ENCODE data around the gene PLXNB2. TPM values are rescaled to one million over a fixed set of nuclear protein-coding genes. Genes with fewer than 3 reads are reported as not detected.

PLXNB2 gene
- total RNA-seq, 1 donor from 2014 or later, result 20.6 TPM

DNA sequence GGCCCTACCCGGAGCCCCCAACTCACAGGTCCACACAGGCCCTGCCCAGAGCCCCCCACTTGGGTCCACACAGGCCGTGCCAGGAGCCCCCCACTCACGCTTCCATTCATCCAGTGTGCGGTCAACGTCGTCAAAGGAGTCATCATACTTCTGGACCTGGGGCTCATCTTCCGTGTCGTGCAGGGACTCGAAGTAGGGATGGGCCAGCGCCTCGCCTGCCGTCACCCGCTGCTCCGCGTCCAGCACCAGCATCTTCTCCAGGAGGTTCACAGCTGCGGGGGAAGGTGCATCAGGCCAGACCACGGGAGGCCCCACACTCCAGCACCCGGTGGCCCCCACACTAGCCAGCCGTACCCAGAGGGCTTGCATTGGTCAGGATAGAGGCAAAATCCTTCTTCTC, 52.3 kb downstream of the PLXNB2 start:
- CTCF ChIA-PET, result no interaction called here
- DNase-seq (no peak), ATAC-seq (ENCODE audit: low read depth) (no peak)
- H3K4me3 Mint-ChIP-seq, result no peak overlapping the region
- intact Hi-C loops (cut with micrococcal nuclease), result no loop called here
- TF ChIP-seq, protein P1, sequence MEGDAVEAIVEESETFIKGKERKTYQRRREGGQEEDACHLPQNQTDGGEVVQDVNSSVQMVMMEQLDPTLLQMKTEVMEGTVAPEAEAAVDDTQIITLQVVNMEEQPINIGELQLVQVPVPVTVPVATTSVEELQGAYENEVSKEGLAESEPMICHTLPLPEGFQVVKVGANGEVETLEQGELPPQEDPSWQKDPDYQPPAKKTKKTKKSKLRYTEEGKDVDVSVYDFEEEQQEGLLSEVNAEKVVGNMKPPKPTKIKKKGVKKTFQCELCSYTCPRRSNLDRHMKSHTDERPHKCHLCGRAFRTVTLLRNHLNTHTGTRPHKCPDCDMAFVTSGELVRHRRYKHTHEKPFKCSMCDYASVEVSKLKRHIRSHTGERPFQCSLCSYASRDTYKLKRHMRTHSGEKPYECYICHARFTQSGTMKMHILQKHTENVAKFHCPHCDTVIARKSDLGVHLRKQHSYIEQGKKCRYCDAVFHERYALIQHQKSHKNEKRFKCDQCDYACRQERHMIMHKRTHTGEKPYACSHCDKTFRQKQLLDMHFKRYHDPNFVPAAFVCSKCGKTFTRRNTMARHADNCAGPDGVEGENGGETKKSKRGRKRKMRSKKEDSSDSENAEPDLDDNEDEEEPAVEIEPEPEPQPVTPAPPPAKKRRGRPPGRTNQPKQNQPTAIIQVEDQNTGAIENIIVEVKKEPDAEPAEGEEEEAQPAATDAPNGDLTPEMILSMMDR (IDR thresholded peaks at IDR 0.05), result no peak
- POLR2A ChIA-PET, result interaction anchor here (0.6 kb wide), 1 partner anchor 271 kb away, joined by 4 read pairs; the partner anchor contains the start of gene SCO2
- H3K36me3 Mint-ChIP-seq (ENCODE audit: low read depth), result peaks cover 1% of the 10 kb centered on the region
- peaks cover 4% of the 10 kb centered on the region for H3K27me3 Mint-ChIP-seq
- H3K27ac Mint-ChIP-seq, result no peak overlapping the region
- H3K9me3 Mint-ChIP-seq, result no peaks in the 10 kb centered on the region
- H3K4me1 Mint-ChIP-seq, result peaks cover 6% of the 10 kb centered on the region

DNA sequence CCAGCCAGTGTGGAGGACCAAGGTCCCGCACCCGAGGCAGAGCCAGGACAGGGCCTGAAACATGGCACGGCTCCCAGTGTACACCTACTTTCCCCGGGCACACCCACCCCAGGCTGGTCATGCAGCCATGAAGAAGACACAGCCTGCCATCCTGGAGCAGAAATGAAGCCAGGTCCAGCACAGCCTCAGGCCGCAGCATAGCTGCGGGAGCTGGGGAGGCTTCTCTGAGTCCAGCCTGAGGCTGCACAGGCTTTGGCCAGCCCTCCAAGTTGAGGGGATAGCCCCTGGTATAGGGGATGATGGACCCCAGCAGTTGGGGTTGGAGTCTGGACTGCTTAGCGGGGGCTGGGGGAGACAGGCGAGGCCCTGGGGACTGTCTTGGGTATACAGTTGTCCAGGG, 53.5 kb downstream of the PLXNB2 start:
- intact Hi-C loops (cut with micrococcal nuclease), result no loop called here
- no peak for DNase-seq
- no peak overlapping the region for H3K4me3 Mint-ChIP-seq
- peaks cover under 1% of the 10 kb centered on the region for H3K27me3 Mint-ChIP-seq
- no peak for ATAC-seq (ENCODE audit: low read depth)
- peaks cover 1% of the 10 kb centered on the region for H3K36me3 Mint-ChIP-seq (ENCODE audit: low read depth)
- ChIA-PET CTCF (no interaction called here), POLR2A (no interaction called here)
- TF ChIP-seq, protein P1 (IDR thresholded peaks at IDR 0.05), result no peak
- H3K4me1 Mint-ChIP-seq, result peaks cover 12% of the 10 kb centered on the region
- no peak overlapping the region for H3K27ac Mint-ChIP-seq
- no peaks in the 10 kb centered on the region for H3K9me3 Mint-ChIP-seq

DNA sequence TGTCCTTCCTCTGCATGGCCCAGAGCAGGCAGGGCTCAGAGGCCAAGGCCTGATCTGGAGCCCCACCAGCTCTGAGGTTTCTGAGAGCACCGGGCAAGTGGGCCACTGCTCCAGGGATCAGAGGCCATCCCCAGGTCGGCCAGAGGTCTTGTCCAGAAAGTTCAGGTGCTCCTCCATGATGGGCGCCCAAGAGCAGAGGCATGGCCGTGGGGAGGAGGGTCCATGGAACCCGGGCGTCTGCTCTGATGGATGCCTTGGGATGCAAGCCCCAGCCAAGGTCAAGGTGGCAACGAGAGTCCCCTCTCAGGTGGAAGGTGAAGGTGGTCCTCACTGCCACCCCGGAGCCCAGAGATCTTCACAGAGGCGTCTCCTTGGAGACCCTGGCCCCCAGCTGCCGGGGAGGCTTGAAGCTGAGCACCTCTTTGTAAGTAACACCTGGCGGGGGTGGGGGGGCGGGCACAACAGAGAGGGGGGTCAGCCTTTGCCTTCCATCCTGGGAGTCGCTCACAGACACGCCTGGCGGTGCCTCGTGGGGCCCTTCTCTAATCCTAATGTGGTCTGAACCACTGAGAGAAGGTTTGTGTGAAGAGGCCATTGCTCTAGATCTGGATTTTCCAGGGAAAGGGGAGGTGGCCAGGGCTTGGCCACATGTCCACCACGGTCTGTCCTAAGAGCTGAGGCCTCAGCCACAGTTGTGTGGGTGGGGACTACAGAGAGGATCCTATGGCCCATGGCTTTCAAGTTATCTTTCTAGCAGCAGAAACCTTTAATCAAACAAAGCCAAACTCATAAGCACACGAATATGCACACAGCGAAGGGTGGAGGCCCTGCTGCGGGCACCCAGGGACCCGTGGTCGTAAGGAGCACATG, 54.2 kb downstream of the PLXNB2 start:
- DNase-seq (no peak), ATAC-seq (ENCODE audit: low read depth) (no peak)
- Mint-ChIP-seq H3K9me3 (no peaks in the 10 kb centered on the region), H3K4me1 (peaks cover 12% of the 10 kb centered on the region), H3K27ac (no peak overlapping the region), H3K36me3 (ENCODE audit: low read depth) (peaks cover 1% of the 10 kb centered on the region), H3K27me3 (no peaks in the 10 kb centered on the region), H3K4me3 (no peak overlapping the region)
- intact Hi-C loops (cut with micrococcal nuclease), result no loop called here
- TF ChIP-seq, protein P1 (IDR thresholded peaks at IDR 0.05), result no peak
- ChIA-PET CTCF (interaction anchor here (0.8 to 4.0 kb wide), 12 partner anchors 10 to 310 kb away, joined by 3 to 39 read pairs (median 4); partner anchors contain the start of genes DENND6B, SCO2 and SYCE3), POLR2A (interaction anchor here (0.9 to 1.6 kb wide), 2 partner anchors 89 to 272 kb away, joined by 3 read pairs; partner anchors contain the start of gene SCO2)

DNA sequence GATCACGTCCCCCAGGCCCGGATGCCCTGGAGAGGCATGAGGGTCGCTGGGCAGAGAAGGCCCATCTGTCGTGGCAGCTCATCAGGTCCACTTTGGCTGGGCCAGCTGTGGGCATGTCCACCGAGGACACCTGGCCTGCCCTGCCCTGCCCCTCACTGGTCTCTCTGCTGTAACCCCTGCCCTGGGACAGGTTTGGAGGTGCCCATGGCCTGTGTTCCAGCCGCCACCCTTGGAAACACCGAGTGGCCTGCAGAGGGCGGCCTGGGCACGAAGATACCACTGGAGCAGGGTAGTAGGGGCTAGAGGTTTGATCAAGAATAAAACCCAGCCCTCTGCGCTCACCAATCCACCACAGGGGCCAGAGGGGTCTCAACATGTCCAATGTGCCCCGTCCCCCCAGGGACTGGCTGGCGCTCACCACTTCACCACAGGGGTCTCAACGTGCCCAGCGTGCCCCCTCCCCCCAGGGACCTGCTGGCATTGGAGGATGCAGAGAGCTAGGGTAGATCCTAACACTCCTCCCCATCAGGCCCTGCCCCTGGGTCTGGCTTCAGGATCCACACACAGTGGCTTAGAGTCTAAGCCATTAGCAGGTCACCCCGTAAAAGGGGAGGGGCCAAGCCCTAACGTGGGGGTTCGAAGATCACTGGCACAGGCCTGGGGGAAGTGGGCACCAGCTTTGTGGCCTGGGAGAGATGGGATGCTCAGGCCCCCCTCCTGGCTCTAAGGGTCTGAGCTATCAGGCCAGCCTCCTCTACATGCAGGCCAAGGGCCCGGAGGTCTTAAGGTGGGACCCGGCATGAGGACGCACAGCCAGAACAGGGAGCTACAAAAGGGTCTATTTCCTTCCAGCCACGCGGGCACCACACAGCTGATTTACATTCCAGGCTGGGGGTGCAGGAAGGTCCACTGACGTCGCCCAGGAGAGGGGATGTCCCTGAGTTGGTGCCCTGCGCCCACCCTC, 55.1 kb downstream of the PLXNB2 start:
- intact Hi-C loops (cut with micrococcal nuclease), result loop anchor here (1.0 kb wide), 8 partner anchors 9 to 439 kb away; partner anchors contain the start of genes DENND6B, MAPK11, MAPK12 and SCO2
- ChIA-PET CTCF (interaction anchor here (0.8 to 4.0 kb wide), 16 partner anchors 11 to 369 kb away, joined by 3 to 39 read pairs (median 5); partner anchors contain the start of genes DENND6B, SCO2 and SYCE3), POLR2A (interaction anchor here (0.6 to 3.0 kb wide), 11 partner anchors 15 to 368 kb away, joined by 3 to 17 read pairs (median 5); partner anchors contain the start of gene SCO2)
- Mint-ChIP-seq H3K36me3 (ENCODE audit: low read depth) (peaks cover 9% of the 10 kb centered on the region), H3K4me3 (peak overlapping the region; percentile 69), H3K4me1 (peaks cover 19% of the 10 kb centered on the region), H3K27me3 (no peaks in the 10 kb centered on the region), H3K27ac (peak overlapping the region; percentile 4), H3K9me3 (no peaks in the 10 kb centered on the region)
- DNase-seq, result peak; percentile 66
- ATAC-seq (ENCODE audit: low read depth), result peak; percentile 69
- TF ChIP-seq, protein P1 (IDR thresholded peaks at IDR 0.05), result no peak

All from activated B cell treated with CpG ODN at 0.5 μM for 24 hours (primary cell).